ENCODE results near the gene NPPC. TPM values are rescaled to one million over a fixed set of nuclear protein-coding genes. Genes with fewer than 3 reads are reported as not detected.
A peak's percentile ranks its signal among the peaks of the same experiment; 100 is the strongest.

NPPC gene
- total and polyA plus RNA-seq, 5 donors from 2014 or later = not detected

DNA sequence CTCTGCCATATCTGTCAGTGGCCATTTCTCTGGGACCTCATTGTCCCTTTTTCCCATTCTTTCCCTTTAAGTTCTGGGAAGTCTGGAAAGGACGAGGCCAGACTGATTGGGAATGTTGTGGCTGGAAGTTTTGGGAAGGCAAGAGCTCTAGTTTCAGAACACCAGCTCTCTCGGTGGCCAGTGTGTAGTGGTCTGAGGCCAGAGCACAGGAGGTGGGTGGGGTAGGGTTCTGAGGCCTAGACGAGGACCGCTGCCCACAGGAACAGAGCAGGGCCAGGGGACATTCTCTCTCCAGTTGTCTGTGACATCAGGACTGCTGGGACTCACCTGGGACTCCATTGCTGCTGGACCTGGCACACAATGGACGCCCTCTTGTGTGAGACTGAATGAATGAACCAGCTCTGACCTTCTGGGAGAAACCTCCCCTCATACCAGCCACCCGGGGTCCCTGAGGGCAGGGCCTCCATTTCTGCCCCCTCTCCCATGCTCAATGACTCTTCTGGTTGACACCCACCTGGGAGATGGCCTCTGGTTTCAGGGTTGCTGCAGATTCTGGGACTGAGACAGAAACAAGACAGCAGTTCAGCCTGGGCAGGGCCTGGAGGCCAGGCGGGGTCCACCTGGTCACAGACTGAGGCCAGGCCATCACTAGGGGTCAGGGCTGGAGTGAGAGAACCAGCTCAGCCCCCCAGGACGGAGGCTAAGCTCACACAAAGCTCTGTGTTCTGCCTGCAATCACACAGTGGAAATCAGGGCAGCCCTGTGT, 8.4 kb upstream of the NPPC start:
- Histone ChIP-seq H3K4me1 (ENCODE audit: control insufficient read depth, insufficient read depth, low read length, poor library complexity, severe bottlenecking) (no peaks in the 10 kb centered on the region), H3K36me3 (ENCODE audit: control insufficient read depth, insufficient read depth, low read length) (no peaks in the 10 kb centered on the region), H3K27me3 (ENCODE audit: control insufficient read depth, insufficient read depth, low read length) (no peaks in the 10 kb centered on the region), H3K27ac (ENCODE audit: insufficient read depth, low read length, poor library complexity, severe bottlenecking) (no peak overlapping the region), H3K4me3 (ENCODE audit: low read depth, low read length) (no peak overlapping the region), H3K9me3 (ENCODE audit: control insufficient read depth in 2 of 2, low read length in 2 of 2) (no peaks in the 10 kb centered on the region)
- DNase-seq (no peak), ATAC-seq (ENCODE audit: low read depth in 2 of 2) (no peak)
- Mint-ChIP-seq H3K4me1 (no peaks in the 10 kb centered on the region), H3K27ac (no peak overlapping the region), H3K36me3 (no peaks in the 10 kb centered on the region), H3K4me3 (no peak overlapping the region), H3K9me3 (no peaks in the 10 kb centered on the region), H3K27me3 (peaks cover 17% of the 10 kb centered on the region)

DNA sequence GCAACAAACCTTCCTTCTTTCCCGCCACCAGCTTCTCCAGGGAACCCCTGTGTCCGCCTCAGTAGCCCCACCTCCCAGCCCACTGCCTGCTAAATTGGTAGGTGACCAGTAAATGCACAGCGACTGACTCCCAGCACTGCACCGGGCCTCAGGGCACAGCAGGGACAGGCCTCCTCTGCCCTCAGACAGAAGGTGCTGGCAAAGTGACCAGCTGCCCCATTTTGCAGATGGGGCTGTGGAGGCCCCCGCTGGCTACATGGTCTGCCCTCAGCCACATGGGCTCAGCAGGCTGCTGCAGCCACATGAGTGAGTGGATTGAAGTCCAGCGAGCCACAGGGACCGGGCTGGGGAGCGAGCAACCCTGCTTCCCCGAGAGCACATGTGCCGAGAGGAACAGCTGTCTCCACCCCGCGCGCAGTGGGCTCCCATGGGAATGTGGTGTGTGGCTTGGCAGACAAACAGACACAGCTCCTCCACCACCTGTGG, 7.8 kb upstream of the NPPC start:
- DNase-seq (no peak), ATAC-seq (ENCODE audit: low read depth in 2 of 2) (no peak)
- Histone ChIP-seq H3K9me3 (ENCODE audit: control insufficient read depth in 2 of 2, low read length in 2 of 2) (no peaks in the 10 kb centered on the region), H3K4me1 (ENCODE audit: control insufficient read depth, insufficient read depth, low read length, poor library complexity, severe bottlenecking) (no peaks in the 10 kb centered on the region), H3K27ac (ENCODE audit: insufficient read depth, low read length, poor library complexity, severe bottlenecking) (no peak overlapping the region), H3K36me3 (ENCODE audit: control insufficient read depth, insufficient read depth, low read length) (no peaks in the 10 kb centered on the region), H3K27me3 (ENCODE audit: control insufficient read depth, insufficient read depth, low read length) (no peaks in the 10 kb centered on the region), H3K4me3 (ENCODE audit: low read depth, low read length) (no peak overlapping the region)
- no peak overlapping the region for H3K27ac Mint-ChIP-seq
- H3K4me1 Mint-ChIP-seq = no peaks in the 10 kb centered on the region
- H3K27me3 Mint-ChIP-seq = peaks cover 22% of the 10 kb centered on the region
- no peaks in the 10 kb centered on the region for H3K9me3 Mint-ChIP-seq
- no peak overlapping the region for H3K4me3 Mint-ChIP-seq
- H3K36me3 Mint-ChIP-seq = no peaks in the 10 kb centered on the region

DNA sequence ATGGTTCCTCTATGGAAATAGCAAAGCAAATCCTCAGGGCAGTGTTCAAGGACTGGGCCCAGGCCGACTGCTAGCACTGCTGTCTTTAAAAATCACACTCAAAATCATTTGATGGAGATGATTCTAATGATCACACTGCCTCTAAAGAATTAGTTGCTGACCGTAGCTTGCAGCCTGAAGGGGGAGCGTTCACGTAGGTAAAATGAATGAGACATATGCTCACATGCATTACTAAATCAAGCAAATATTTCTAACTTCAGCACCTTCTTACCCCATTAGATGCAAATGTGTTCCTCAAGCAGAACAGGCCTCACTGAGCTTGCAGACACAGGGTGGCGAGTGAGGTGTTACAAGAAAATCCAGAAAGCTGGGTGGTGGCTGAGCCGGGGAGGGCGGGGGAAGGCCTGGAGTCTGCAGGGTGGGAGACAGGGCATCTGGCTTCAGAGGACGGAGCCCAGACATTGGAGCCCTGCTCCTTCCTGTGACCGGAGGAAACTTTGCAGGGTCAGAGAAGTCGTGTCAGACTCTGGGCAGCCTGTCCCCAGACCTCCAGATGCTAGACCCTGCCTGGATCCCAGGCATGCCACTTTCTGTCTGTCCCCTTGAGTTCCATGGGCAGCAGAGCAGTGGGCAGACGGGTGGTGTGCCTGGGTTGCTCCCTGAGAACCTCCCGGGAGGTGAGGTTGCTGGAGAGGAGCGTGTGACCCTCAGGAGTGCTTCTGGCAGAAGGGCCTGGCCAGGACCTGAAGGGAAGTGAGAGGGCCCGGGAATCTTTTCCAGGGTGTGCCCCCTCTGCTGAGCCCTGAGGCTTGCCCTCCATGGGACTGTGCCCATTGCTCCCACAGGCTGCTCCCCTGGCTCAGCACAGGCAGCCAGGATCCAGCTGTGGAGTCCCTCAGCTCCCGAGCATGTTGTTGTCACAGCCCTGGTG, 7.1 kb upstream of the NPPC start:
- Mint-ChIP-seq H3K4me3 (no peak overlapping the region), H3K36me3 (no peaks in the 10 kb centered on the region), H3K27ac (peak overlapping the region in 1 of 3 donors; percentile 26), H3K4me1 (no peaks in the 10 kb centered on the region), H3K27me3 (peaks cover 30% of the 10 kb centered on the region), H3K9me3 (no peaks in the 10 kb centered on the region)
- H3K4me1 ChIP-seq (ENCODE audit: control insufficient read depth, insufficient read depth, low read length, poor library complexity, severe bottlenecking) = no peaks in the 10 kb centered on the region
- ATAC-seq (ENCODE audit: low read depth in 2 of 2) (no peak), DNase-seq (no peak)
- no peak overlapping the region for H3K27ac ChIP-seq (ENCODE audit: insufficient read depth, low read length, poor library complexity, severe bottlenecking)
- H3K4me3 ChIP-seq (ENCODE audit: low read depth, low read length) = no peak overlapping the region
- H3K27me3 ChIP-seq (ENCODE audit: control insufficient read depth, insufficient read depth, low read length) = no peaks in the 10 kb centered on the region
- H3K9me3 ChIP-seq (ENCODE audit: control insufficient read depth in 2 of 2, low read length in 2 of 2) = no peaks in the 10 kb centered on the region
- no peaks in the 10 kb centered on the region for H3K36me3 ChIP-seq (ENCODE audit: control insufficient read depth, insufficient read depth, low read length)

DNA sequence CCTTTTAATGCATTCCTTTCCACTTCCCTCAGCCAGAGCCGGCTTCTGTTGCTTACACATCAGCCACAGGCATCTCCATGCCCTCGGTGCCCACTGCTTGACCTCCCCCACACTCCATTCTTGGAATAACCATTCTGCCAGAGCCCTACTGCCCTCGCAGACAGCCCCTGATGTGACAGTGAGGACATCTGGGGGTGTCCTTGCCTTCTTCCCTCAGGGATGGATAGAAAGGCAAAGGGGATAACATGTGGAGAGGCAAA, 6.4 kb upstream of the NPPC start:
- Mint-ChIP-seq H3K4me1 (no peaks in the 10 kb centered on the region), H3K9me3 (no peaks in the 10 kb centered on the region), H3K36me3 (no peaks in the 10 kb centered on the region), H3K27ac (no peak overlapping the region), H3K4me3 (no peak overlapping the region), H3K27me3 (peaks cover 36% of the 10 kb centered on the region)
- no peak for DNase-seq
- Histone ChIP-seq H3K27me3 (ENCODE audit: control insufficient read depth, insufficient read depth, low read length) (no peaks in the 10 kb centered on the region), H3K4me1 (ENCODE audit: control insufficient read depth, insufficient read depth, low read length, poor library complexity, severe bottlenecking) (no peaks in the 10 kb centered on the region), H3K27ac (ENCODE audit: insufficient read depth, low read length, poor library complexity, severe bottlenecking) (no peak overlapping the region), H3K4me3 (ENCODE audit: low read depth, low read length) (no peak overlapping the region), H3K36me3 (ENCODE audit: control insufficient read depth, insufficient read depth, low read length) (no peaks in the 10 kb centered on the region), H3K9me3 (ENCODE audit: control insufficient read depth in 2 of 2, low read length in 2 of 2) (no peaks in the 10 kb centered on the region)
- ATAC-seq (ENCODE audit: low read depth in 2 of 2) = no peak

DNA sequence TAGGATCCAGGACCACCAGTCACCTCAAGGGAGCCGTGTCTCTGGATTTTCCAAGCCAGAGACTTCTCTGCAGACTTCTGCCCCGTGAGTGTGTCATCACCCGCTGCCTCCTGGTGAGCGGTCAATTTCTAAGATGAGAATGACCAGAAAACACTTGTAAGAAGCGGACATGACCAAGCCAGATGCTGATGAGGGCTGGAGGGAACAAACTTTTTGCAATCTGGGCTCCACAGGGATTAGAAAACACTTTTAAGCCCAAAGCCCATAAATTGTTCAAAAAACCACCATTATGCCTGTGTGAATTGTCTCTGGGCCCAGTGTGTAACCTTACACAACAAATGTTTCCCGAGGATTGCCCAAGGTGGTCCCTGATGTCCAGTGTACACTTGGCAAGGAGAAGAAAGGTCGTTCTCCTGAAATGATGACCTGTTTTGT, 5.3 kb upstream of the NPPC start:
- peaks cover 0 to 10% (median 0%) of the 10 kb centered on the region in 4 donors for H3K4me1 Mint-ChIP-seq
- no peak for ATAC-seq (ENCODE audit: low read depth in 2 of 2)

DNA sequence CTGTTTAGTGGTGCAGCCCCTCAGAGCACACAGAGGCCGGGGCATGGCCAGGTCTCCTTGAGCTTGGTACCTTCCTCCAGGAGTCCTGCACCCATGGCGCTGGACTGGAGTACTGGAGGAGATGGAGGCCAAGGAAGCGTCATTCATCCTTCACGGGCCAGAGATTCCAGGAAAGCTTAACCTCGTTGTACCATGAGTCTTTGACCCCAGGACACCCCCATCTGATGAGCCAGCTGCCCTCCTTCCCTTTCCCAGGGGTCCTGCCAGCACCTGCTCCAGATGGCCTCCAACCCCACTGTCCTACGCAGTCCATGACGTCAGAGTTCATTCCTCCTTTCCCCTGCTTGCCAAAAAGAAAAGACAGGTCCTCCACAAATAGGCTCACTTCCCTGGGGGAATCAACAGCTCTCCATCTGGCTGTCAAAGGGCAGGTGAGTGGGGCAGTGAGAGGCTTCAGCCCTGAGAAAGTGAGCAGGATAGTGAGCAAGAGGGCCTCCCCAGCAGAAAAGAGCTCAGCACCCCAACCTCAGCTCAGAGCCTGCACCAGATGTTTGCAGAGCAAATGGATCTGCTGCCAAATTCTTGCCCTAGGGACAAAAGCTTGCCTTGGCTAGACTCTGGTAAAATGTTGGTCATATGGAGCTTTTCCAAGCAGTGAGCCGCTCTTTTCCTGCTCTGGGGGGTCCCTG, 4.5 kb upstream of the NPPC start:
- no peak overlapping the region for H3K27ac ChIP-seq (ENCODE audit: insufficient read depth, low read length, poor library complexity, severe bottlenecking)
- no peak overlapping the region for H3K4me3 ChIP-seq (ENCODE audit: low read depth, low read length)
- Mint-ChIP-seq H3K36me3 (no peaks in the 10 kb centered on the region), H3K4me1 (peaks cover 0 to 11% (median 0%) of the 10 kb centered on the region in 4 donors), H3K4me3 (no peak overlapping the region), H3K27me3 (peaks cover 41% of the 10 kb centered on the region), H3K9me3 (no peaks in the 10 kb centered on the region), H3K27ac (no peak overlapping the region)
- DNase-seq (no peak), ATAC-seq (ENCODE audit: low read depth in 2 of 2) (no peak)
- H3K27me3 ChIP-seq (ENCODE audit: control insufficient read depth, insufficient read depth, low read length) = no peaks in the 10 kb centered on the region
- H3K36me3 ChIP-seq (ENCODE audit: control insufficient read depth, insufficient read depth, low read length) = no peaks in the 10 kb centered on the region
- no peaks in the 10 kb centered on the region for H3K9me3 ChIP-seq (ENCODE audit: control insufficient read depth in 2 of 2, low read length in 2 of 2)
- H3K4me1 ChIP-seq (ENCODE audit: control insufficient read depth, insufficient read depth, low read length, poor library complexity, severe bottlenecking) = peaks cover 14% of the 10 kb centered on the region

More for the DNA sequence above, 5.3 kb upstream of the NPPC start:
- H3K4me3 Mint-ChIP-seq = no peak overlapping the region
- peaks cover 45% of the 10 kb centered on the region for H3K27me3 Mint-ChIP-seq
- H3K27ac ChIP-seq (ENCODE audit: insufficient read depth, low read length, poor library complexity, severe bottlenecking) = no peak overlapping the region
- H3K36me3 ChIP-seq (ENCODE audit: control insufficient read depth, insufficient read depth, low read length) = no peaks in the 10 kb centered on the region
- H3K36me3 Mint-ChIP-seq = no peaks in the 10 kb centered on the region
- H3K9me3 ChIP-seq (ENCODE audit: control insufficient read depth in 2 of 2, low read length in 2 of 2) = no peaks in the 10 kb centered on the region
- peaks cover 7% of the 10 kb centered on the region for H3K4me1 ChIP-seq (ENCODE audit: control insufficient read depth, insufficient read depth, low read length, poor library complexity, severe bottlenecking)
- H3K9me3 Mint-ChIP-seq = no peaks in the 10 kb centered on the region
- H3K27me3 ChIP-seq (ENCODE audit: control insufficient read depth, insufficient read depth, low read length) = no peaks in the 10 kb centered on the region
- no peak for DNase-seq
- no peak overlapping the region for H3K27ac Mint-ChIP-seq
- H3K4me3 ChIP-seq (ENCODE audit: low read depth, low read length) = no peak overlapping the region

DNA sequence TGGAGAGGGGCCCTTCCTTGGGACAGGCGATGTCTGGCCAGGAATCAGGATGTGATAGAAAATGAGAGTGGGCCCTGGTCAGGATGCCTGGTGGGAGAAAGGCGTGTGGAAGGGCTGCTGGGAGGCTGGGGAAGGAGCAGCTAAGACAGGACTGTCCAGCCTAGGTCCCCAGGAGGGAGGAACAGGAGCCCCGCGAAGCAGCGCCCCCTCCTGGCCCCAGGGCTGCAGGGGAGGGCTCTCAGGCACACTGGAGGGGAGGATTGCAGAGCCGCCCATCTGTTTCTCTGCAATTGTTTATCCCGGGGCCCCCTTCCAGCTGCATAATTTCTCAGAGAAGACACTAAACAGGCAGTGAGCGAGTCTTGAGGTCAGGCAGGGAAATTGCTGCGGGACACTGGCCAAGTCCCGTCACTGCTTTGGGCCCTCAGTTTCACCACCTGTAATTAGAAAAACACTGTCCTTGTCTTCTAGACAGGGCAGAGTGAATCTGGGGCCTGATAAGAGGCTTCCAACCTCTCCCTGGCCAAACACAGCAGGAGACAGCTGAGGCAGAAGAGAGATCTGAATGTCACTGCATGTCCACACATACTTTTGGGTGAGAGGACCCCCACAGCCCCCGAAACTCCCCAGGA, 3.9 kb upstream of the NPPC start:
- no peak overlapping the region for H3K27ac ChIP-seq (ENCODE audit: insufficient read depth, low read length, poor library complexity, severe bottlenecking)
- H3K4me1 ChIP-seq (ENCODE audit: control insufficient read depth, insufficient read depth, low read length, poor library complexity, severe bottlenecking) = peaks cover 21% of the 10 kb centered on the region
- no peaks in the 10 kb centered on the region for H3K36me3 ChIP-seq (ENCODE audit: control insufficient read depth, insufficient read depth, low read length)
- no peak for DNase-seq
- H3K27me3 ChIP-seq (ENCODE audit: control insufficient read depth, insufficient read depth, low read length) = no peaks in the 10 kb centered on the region
- H3K4me3 Mint-ChIP-seq = no peak overlapping the region
- peak overlapping the region in 1 of 3 donors; percentile 83 for H3K27ac Mint-ChIP-seq
- ATAC-seq (ENCODE audit: low read depth in 2 of 2) = no peak
- H3K9me3 ChIP-seq (ENCODE audit: control insufficient read depth in 2 of 2, low read length in 2 of 2) = no peaks in the 10 kb centered on the region
- peaks cover 0 to 11% (median 0%) of the 10 kb centered on the region in 4 donors for H3K4me1 Mint-ChIP-seq
- H3K4me3 ChIP-seq (ENCODE audit: low read depth, low read length) = no peak overlapping the region
- no peaks in the 10 kb centered on the region for H3K36me3 Mint-ChIP-seq
- H3K27me3 Mint-ChIP-seq = peaks cover 37% of the 10 kb centered on the region
- H3K9me3 Mint-ChIP-seq = no peaks in the 10 kb centered on the region

Measured in CD4-positive, CD25-positive, alpha-beta regulatory T cell (primary cell).